ENCODE measurements around the gene UBQLNL. TPM values are rescaled to one million over a fixed set of nuclear protein-coding genes. Genes with fewer than 3 reads are reported as not detected.

UBQLNL gene
- total and polyA plus RNA-seq, 10 of the 15 experiments (the other 5 are each of a cell fraction or from before 2014, with no cell fraction given): 0.13 to 1.6 (median 0.37) TPM

- H3K27ac ChIP-seq (ENCODE audit: control insufficient read depth, insufficient read depth): no peak overlapping the region
- FAIRE-seq (no peak), DNase-seq (ENCODE audit: low read depth, low spot score) (no peak), ATAC-seq (no peak)
- BruUV-seq (replicated peaks): no TSS peak
- no peak overlapping the region for H3K9ac ChIP-seq (ENCODE audit: control insufficient read depth, insufficient read depth, low read length)
- no peaks in the 10 kb centered on the region for H3K79me2 ChIP-seq (ENCODE audit: control insufficient read depth, insufficient read depth, low read length)
- H3K4me1 ChIP-seq (ENCODE audit: control insufficient read depth, insufficient read depth, low read length): no peaks in the 10 kb centered on the region
- no peaks in the 10 kb centered on the region; a peak in 1 of 4 replicates for H3K27me3 ChIP-seq (replicated peaks in 1 of 2; ENCODE audit: control insufficient read depth in 2 of 2, insufficient read depth in 2 of 2, low read length in 1 of 2)
- no peak overlapping the region for H2AFZ ChIP-seq (ENCODE audit: control insufficient read depth, low read depth, low read length)
- no peaks in the 10 kb centered on the region for H3K36me3 ChIP-seq (ENCODE audit: control insufficient read depth in 2 of 2, insufficient read depth in 2 of 2, low read length in 1 of 2)
- SMC1A ChIA-PET (ENCODE audit: uncharacterized antibody, unreplicated experiment): interaction anchor here (1.6 kb wide), 1 partner anchor 9 kb away, joined by 5 read pairs; no protein-coding TSS in a partner anchor
- WGBS (ENCODE audit: insufficient coverage, insufficient replicate concordance, low lambda C conversion rate, missing lambda C conversion rate): 32% methylated on average over 3 of the region's 3 CpGs
- H3K4me3 ChIP-seq: no peak overlapping the region
- H3K9me3 ChIP-seq (replicated peaks; ENCODE audit: control insufficient read depth, insufficient read depth, low read length): no peaks in the 10 kb centered on the region
- intact Hi-C loops (cut with micrococcal nuclease; ENCODE audit: unreplicated experiment) (no loop called here), in situ Hi-C loops (cut with MboI) (no loop called here)
- TF ChIP-seq ZBTB11 (CRISPR knock-in tag; IDR thresholded peaks at IDR 0.05): no peak
- RAD21 ChIA-PET (ENCODE audit: unreplicated experiment): no interaction called here
- H3K4me2 ChIP-seq (ENCODE audit: control insufficient read depth, insufficient read depth): no peak overlapping the region
- H4K20me1 ChIP-seq (ENCODE audit: control insufficient read depth, insufficient read depth): no peaks in the 10 kb centered on the region
- POLR2A ChIA-PET: no interaction called here
- CTCF ChIA-PET: no interaction called here
Measured at GRCh38 chr11:5524756-5525155, 8.3 kb upstream of the UBQLNL start.

- Histone ChIP-seq H3K36me3 (ENCODE audit: control insufficient read depth in 2 of 2, insufficient read depth in 2 of 2, low read length in 1 of 2) (no peaks in the 10 kb centered on the region), H3K79me2 (ENCODE audit: control insufficient read depth, insufficient read depth, low read length) (no peaks in the 10 kb centered on the region), H3K27ac (ENCODE audit: control insufficient read depth, insufficient read depth) (no peak overlapping the region), H3K9me3 (replicated peaks; ENCODE audit: control insufficient read depth, insufficient read depth, low read length) (no peaks in the 10 kb centered on the region), H4K20me1 (ENCODE audit: control insufficient read depth, insufficient read depth) (no peaks in the 10 kb centered on the region), H2AFZ (ENCODE audit: control insufficient read depth, low read depth, low read length) (no peak overlapping the region), H3K27me3 (replicated peaks in 1 of 2; ENCODE audit: control insufficient read depth in 2 of 2, insufficient read depth in 2 of 2, low read length in 1 of 2) (no peaks in the 10 kb centered on the region; a peak in 1 of 4 replicates), H3K4me2 (ENCODE audit: control insufficient read depth, insufficient read depth) (no peak overlapping the region), H3K9ac (ENCODE audit: control insufficient read depth, insufficient read depth, low read length) (no peak overlapping the region), H3K4me3 (no peak overlapping the region), H3K4me1 (ENCODE audit: control insufficient read depth, insufficient read depth, low read length) (no peaks in the 10 kb centered on the region)
- TF ChIP-seq ZBED1 (IDR thresholded peaks at IDR 0.05; ENCODE audit: borderline replicate concordance) (no peak), GABPA (IDR thresholded peaks at IDR 0.05; ENCODE audit: low read depth) (no peak), CEBPZ (IDR thresholded peaks at IDR 0.05; ENCODE audit: low read depth, low read length) (no peak), BACH1 (IDR thresholded peaks at IDR 0.05; ENCODE audit: borderline replicate concordance) (no peak), LARP7 (IDR thresholded peaks at IDR 0.05) (no peak), YBX1 (IDR thresholded peaks at IDR 0.05) (no peak), HCFC1 (IDR thresholded peaks at IDR 0.05; ENCODE audit: low read length) (no peak), MXI1 (IDR thresholded peaks at IDR 0.05; ENCODE audit: low read depth, low read length) (no peak)
- intact Hi-C loops (cut with micrococcal nuclease; ENCODE audit: unreplicated experiment): no loop called here
- no peak for ATAC-seq
- DNase-seq (ENCODE audit: low read depth, low spot score): no peak
- WGBS (ENCODE audit: insufficient coverage, insufficient replicate concordance, low lambda C conversion rate, missing lambda C conversion rate): 100% methylated on average over 2 of the region's 2 CpGs
- CTCF ChIA-PET: no interaction called here
- RAD21 ChIA-PET (ENCODE audit: unreplicated experiment): no interaction called here
- POLR2A ChIA-PET: interaction anchor here (0.6 kb wide), 1 partner anchor 969 kb away, joined by 4 read pairs; no protein-coding TSS in a partner anchor
- SMC1A ChIA-PET (ENCODE audit: uncharacterized antibody, unreplicated experiment): no interaction called here
- no TSS peak for BruUV-seq (replicated peaks)
- in situ Hi-C loops (cut with MboI): no loop called here
- no peak for FAIRE-seq
Measured at GRCh38 chr11:5522308-5522707, 5.8 kb upstream of the UBQLNL start.
